HG02642 (cell line): ENCODE data around the gene FAM149B1.
"Not testable (repeated sequence)": the region's sequence is repeated elsewhere in the genome, so short reads cannot be mapped to it uniquely, and the experiment has no call there.

ENCODE experiments used
- ATAC-seq: cut with Tn5 transposase; IDR thresholded peaks from one replicate; pipeline ENCODE4 v1.9.1; 2021; ENCODE audit warnings: mild to moderate bottlenecking; ENCODE audit not compliant: unreplicated experiment, poor library complexity

FAM149B1 gene

GRCh38 chr10:73167783-73168464 is at the start of gene FAM149B1, which contains the start of gene ECD:
Gene FAM149B1 (plus strand): TSS chr10:73168119. CDS start chr10:73168340, 221 bp downstream.
Gene ECD (minus strand): TSS chr10:73168008. CDS start chr10:73163937, 4,071 bp downstream.
- ATAC-seq, result peak; percentile 95

GRCh38 chr10:73119457-73119856 is 48.5 kb upstream of the FAM149B1 start:
- no peak for ATAC-seq

- no peak for ATAC-seq
Measured at GRCh38 chr10:73119952-73120351, 48.0 kb upstream of the FAM149B1 start.

- no peak for ATAC-seq
Measured at GRCh38 chr10:73126343-73126742, 41.6 kb upstream of the FAM149B1 start.

GRCh38 chr10:73131301-73131700 is 36.6 kb upstream of the FAM149B1 start:
- ATAC-seq, result no peak

GRCh38 chr10:73131913-73132686 is 35.8 kb upstream of the FAM149B1 start:
- ATAC-seq, result no peak

GRCh38 chr10:73134727-73135126 is 33.2 kb upstream of the FAM149B1 start:
- ATAC-seq, result no peak

GRCh38 chr10:73136627-73137026 is 31.3 kb upstream of the FAM149B1 start:
- ATAC-seq, result no peak

GRCh38 chr10:73139251-73139650 is 28.7 kb upstream of the FAM149B1 start:
- no peak for ATAC-seq

GRCh38 chr10:73141603-73142002 is 26.3 kb upstream of the FAM149B1 start:
- no peak for ATAC-seq

GRCh38 chr10:73150633-73151413 is 17.1 kb upstream of the FAM149B1 start:
- not testable (repeated sequence) for ATAC-seq

- no peak for ATAC-seq
Measured at GRCh38 chr10:73152009-73152408, 15.9 kb upstream of the FAM149B1 start.

GRCh38 chr10:73156054-73156453 is 11.9 kb upstream of the FAM149B1 start:
- no peak for ATAC-seq

GRCh38 chr10:73159038-73159648 is 8.8 kb upstream of the FAM149B1 start:
- no peak for ATAC-seq

GRCh38 chr10:73161079-73161478 is 6.8 kb upstream of the FAM149B1 start:
- ATAC-seq, result no peak

GRCh38 chr10:73161662-73162061 is 6.3 kb upstream of the FAM149B1 start:
- no peak for ATAC-seq

GRCh38 chr10:73163096-73163495 is 4.8 kb upstream of the FAM149B1 start:
- ATAC-seq, result no peak

GRCh38 chr10:73166972-73167371 is 947 bp upstream of the FAM149B1 start:
- ATAC-seq, result no peak

GRCh38 chr10:73167458-73167782 is 499 bp upstream of the FAM149B1 start:
- ATAC-seq, result no peak

- peak; percentile 24 for ATAC-seq
Measured at GRCh38 chr10:73168465-73168803, 515 bp downstream of the FAM149B1 start.

- ATAC-seq, result no peak
Measured at GRCh38 chr10:73169320-73169719, 1.4 kb downstream of the FAM149B1 start.
